Esophagus muscularis mucosa (tissue), 4 donors: ENCODE measurements around the gene CAMK2A. TPM values are rescaled to one million over a fixed set of nuclear protein-coding genes. Genes with fewer than 3 reads are reported as not detected.
A peak's percentile ranks its signal among the peaks of the same experiment; 100 is the strongest.

Experiments
- DNase-seq: peaks from one replicate; pipeline ENCODE4 v3.0.0-alpha.2; 2017; ENCODE audit errors: extremely low spot score
- H3K27ac ChIP-seq, 4 donors: fragments of 200-600 bp; sonication (generic); replicated peaks in 1 of 4; 1 replicate in 3 of 4; 2 replicates in 1 of 4; pipeline ENCODE4 v1.5.1; 2016 to 2019; ENCODE audit warnings: mild to moderate bottlenecking in 1 of 4
- H3K27me3 ChIP-seq, 4 donors: fragments of 200-600 bp; sonication (generic); one replicate each; pipeline versions ENCODE4 v1.5.1 to v1.6.0; 2016 to 2019
- H3K36me3 ChIP-seq, 4 donors: fragments of 200-600 bp; sonication (generic); one replicate each; pipeline ENCODE4 v1.5.1; 2016 to 2019
- H3K4me1 ChIP-seq, 4 donors: fragments of 200-600 bp; sonication (generic); one replicate each; pipeline ENCODE4 v1.5.1; 2016 to 2019
- H3K4me3 ChIP-seq, 4 donors: fragments of 200-600 bp; sonication (generic); 1 replicate in 2 of 4; 2 replicates in 2 of 4; pipeline ENCODE4 v1.5.1; 2016 to 2019; ENCODE audit warnings: mild to moderate bottlenecking in 4 of 4, moderate library complexity in 1 of 4
- H3K9me3 ChIP-seq, 4 donors: fragments of 200-600 bp; sonication (generic); 1 replicate in 3 of 4; 2 replicates in 1 of 4; pipeline ENCODE4 v1.5.1; 2016 to 2019
- EP300 ChIP-seq: sonication (generic); formaldehyde crosslinking; IDR thresholded peaks from one replicate; pipeline ENCODE4 v1.6.1; 2017; ENCODE audit warnings: antibody characterized with exemption
- POLR2A ChIP-seq: fragments of 450-650 bp; IDR thresholded peaks from one replicate; pipeline ENCODE4 v1.6.1; 2017; ENCODE audit warnings: antibody characterized with exemption, moderate library complexity, mild to moderate bottlenecking, low read depth
- POLR2AphosphoS5 ChIP-seq, 2 donors: sonication (generic); formaldehyde crosslinking; IDR thresholded peaks; one replicate each; pipeline ENCODE4 v1.6.1; 2017; ENCODE audit warnings: antibody characterized with exemption in 2 of 2
- WGBS: methylation state at CpG from one replicate; pipeline ENCODE4 v1.1.5; 2018; 5-methylcytosine and 5-hydroxymethylcytosine counted together
- intact Hi-C: fragments of 100-400 bp; cut with DNase I; formaldehyde crosslinking; loops from one replicate; pipeline ENCODE4 v1.15.1; 2023
- total RNA-seq, 4 donors: library from RNA; depleted of rRNA; stranded (reverse); fragments of >200 nt; gene quantifications; one replicate each; pipeline versions ENCODE4 v1.1.0 to v1.2.1, GENCODE V29; 2016
- TF ChIP-seq, protein P1 (sequence below), 3 experiments: fragments of 200-600 bp in 2 of 3; fragments of 450-650 bp in 1 of 3; sonication (generic) in 2 of 3; IDR thresholded peaks; one replicate each; pipeline ENCODE4 v1.5.1; 2017 to 2019; ENCODE audit warnings: antibody characterized with exemption in 3 of 3, mild to moderate bottlenecking in 2 of 3, moderate library complexity in 1 of 3

Gene CAMK2A
- total RNA-seq, 4 donors from 2014 or later, result 2.5 to 8.0 (median 3.8) TPM

DNA sequence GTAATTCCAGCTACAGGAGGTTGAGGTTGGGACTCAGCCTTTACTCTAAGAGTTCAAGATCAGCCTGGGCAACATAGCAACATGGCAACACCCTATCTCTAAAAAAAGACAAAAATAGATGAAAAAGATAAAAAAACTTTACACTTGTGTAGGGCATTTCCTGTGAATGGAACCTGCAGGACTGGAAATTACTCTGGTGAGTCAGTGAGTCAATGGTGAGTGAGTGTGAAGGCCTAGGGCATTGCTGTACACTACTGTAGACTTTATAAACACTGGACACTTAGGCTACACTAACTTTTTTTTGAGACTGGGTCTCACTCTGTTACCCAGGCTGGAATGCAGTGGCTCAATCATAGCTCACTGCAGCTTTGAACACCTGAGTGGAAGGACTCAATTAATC is 32.6 kb upstream of the CAMK2A start:
- intact Hi-C loops, result no loop called here
- DNase-seq, result no peak
- H3K9me3 ChIP-seq, result no peaks in the 10 kb centered on the region

DNA sequence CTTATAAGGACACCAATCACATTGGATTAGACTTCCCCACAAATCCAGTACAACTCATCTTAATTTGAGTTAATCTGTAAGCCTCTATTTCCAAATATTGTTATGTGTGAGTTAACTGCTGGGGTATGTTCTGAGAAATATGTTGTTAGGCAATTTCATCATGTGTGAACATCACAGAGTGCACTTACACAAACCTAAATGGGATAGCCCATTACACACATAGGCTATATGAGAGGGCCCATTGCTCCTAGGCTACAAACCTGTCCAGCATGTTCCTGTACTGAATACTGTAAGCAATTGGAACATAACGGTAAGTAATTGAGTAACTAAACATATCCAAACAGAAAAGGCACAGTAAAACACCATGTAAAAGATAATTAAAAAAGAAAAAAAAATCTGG is 32.2 kb upstream of the CAMK2A start:
- WGBS, result 100% methylated on average over 1 of the region's 1 CpG
- TF ChIP-seq POLR2A, result no peak
- no peak for TF ChIP-seq POLR2AphosphoS5 (IDR thresholded peaks at IDR 0.05)
- TF ChIP-seq, protein P1, sequence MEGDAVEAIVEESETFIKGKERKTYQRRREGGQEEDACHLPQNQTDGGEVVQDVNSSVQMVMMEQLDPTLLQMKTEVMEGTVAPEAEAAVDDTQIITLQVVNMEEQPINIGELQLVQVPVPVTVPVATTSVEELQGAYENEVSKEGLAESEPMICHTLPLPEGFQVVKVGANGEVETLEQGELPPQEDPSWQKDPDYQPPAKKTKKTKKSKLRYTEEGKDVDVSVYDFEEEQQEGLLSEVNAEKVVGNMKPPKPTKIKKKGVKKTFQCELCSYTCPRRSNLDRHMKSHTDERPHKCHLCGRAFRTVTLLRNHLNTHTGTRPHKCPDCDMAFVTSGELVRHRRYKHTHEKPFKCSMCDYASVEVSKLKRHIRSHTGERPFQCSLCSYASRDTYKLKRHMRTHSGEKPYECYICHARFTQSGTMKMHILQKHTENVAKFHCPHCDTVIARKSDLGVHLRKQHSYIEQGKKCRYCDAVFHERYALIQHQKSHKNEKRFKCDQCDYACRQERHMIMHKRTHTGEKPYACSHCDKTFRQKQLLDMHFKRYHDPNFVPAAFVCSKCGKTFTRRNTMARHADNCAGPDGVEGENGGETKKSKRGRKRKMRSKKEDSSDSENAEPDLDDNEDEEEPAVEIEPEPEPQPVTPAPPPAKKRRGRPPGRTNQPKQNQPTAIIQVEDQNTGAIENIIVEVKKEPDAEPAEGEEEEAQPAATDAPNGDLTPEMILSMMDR (IDR thresholded peaks at IDR 0.05), result no peak
- intact Hi-C loops, result no loop called here
- no peaks in the 10 kb centered on the region for H3K27me3 ChIP-seq
- DNase-seq, result no peak
- no peaks in the 10 kb centered on the region for H3K9me3 ChIP-seq
- no peaks in the 10 kb centered on the region for H3K36me3 ChIP-seq
- peaks cover 2 to 20% (median 14%) of the 10 kb centered on the region in 4 donors for H3K4me1 ChIP-seq
- H3K27ac ChIP-seq, result no peak overlapping the region
- H3K4me3 ChIP-seq, result no peak overlapping the region

More for the DNA sequence above, 32.6 kb upstream of the CAMK2A start:
- H3K36me3 ChIP-seq, result no peaks in the 10 kb centered on the region
- no peaks in the 10 kb centered on the region for H3K27me3 ChIP-seq
- peaks cover 2 to 20% (median 14%) of the 10 kb centered on the region in 4 donors for H3K4me1 ChIP-seq
- H3K27ac ChIP-seq, result no peak overlapping the region
- TF ChIP-seq, protein P1 (IDR thresholded peaks at IDR 0.05), result no peak
- TF ChIP-seq POLR2AphosphoS5 (IDR thresholded peaks at IDR 0.05) (no peak), POLR2A (no peak)
- no peak overlapping the region for H3K4me3 ChIP-seq

DNA sequence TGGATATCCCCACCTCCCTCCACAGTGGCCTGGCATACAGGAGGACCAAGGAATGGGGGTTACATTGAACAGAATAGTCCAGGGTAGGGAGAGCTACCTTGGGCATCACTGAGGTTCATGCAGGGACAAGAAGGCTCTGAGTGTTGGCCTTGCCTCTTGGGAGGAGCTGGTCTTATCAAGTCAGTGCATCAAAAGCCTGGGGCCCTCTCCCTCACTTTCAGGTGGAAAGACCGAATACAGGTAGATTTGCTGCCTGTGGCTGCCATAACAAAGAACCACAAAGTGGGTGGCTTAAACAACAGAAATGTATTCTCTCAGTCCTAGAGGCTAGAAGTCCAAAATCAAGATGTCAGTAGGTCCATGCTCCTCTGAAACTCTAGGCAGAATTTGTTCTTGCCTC is 31.6 kb upstream of the CAMK2A start:
- Histone ChIP-seq H3K27me3 (no peaks in the 10 kb centered on the region), H3K9me3 (no peaks in the 10 kb centered on the region), H3K27ac (no peak overlapping the region), H3K4me1 (peaks cover 2 to 20% (median 14%) of the 10 kb centered on the region in 4 donors), H3K36me3 (no peaks in the 10 kb centered on the region), H3K4me3 (no peak overlapping the region)
- TF ChIP-seq POLR2A, result no peak
- TF ChIP-seq, protein P1 (IDR thresholded peaks at IDR 0.05), result no peak
- TF ChIP-seq POLR2AphosphoS5 (IDR thresholded peaks at IDR 0.05), result no peak
- no peak for TF ChIP-seq EP300
- no peak for DNase-seq
- 100% methylated on average over 1 of the region's 1 CpG for WGBS
- intact Hi-C loops, result no loop called here

DNA sequence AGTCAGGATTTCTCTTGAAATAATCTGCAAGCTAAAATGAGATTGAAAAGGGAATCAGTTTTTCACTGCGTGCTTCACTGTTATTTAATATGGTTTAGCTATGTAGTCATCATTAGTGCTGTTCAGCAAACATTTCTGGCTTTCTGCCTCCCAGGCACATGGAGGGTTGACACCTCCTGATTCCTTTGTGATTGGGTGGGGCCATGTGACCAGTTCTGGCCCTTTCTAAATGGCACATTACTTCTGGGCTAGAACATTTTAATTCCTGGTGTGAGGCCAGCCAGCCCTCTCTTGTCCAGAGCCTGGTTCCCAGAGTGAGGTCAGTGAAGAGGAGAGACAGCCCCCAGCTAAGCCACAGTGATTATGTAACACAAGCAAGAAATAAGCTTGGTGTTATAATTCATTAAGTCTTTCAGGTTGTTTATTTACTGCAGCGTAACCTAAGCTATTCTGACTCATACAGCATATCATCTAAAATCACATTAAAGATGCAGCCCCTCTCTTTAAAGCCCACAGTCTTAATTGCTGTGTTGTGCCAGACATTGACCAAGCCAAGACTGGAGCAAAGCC is 30.6 kb upstream of the CAMK2A start:
- intact Hi-C loops, result no loop called here
- WGBS, result 45% methylated on average over 2 of the region's 2 CpGs
- no peaks in the 10 kb centered on the region for H3K27me3 ChIP-seq
- DNase-seq, result peak; percentile 95
- H3K4me1 ChIP-seq, result peaks cover 2 to 20% (median 14%) of the 10 kb centered on the region in 4 donors
- H3K27ac ChIP-seq, result peak overlapping the region in 3 of 4 donors; percentile 29 to 55 (median 30)
- H3K4me3 ChIP-seq, result no peak overlapping the region
- TF ChIP-seq POLR2AphosphoS5 (IDR thresholded peaks at IDR 0.05) (peak; percentile 22 to 76), POLR2A (no peak), EP300 (no peak)
- TF ChIP-seq, protein P1 (IDR thresholded peaks at IDR 0.05), result no peak
- H3K9me3 ChIP-seq, result no peaks in the 10 kb centered on the region
- H3K36me3 ChIP-seq, result no peaks in the 10 kb centered on the region

DNA sequence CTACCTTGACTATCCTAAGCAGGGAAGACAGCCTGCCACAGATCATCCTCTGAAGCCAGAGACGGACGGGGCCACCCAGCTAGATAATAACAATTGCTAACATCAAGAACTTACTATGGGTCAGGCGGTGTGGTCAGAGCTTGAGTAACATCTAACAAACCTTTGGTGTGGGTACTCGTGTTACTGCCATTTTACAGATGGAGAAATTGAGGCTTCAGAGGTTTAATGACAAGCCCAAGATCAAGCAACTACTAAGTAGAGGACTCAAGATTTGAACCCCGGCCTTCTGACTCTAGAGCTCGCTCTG is 29.9 kb upstream of the CAMK2A start:
- WGBS, result 95% methylated on average over 6 of the region's 6 CpGs

More for the DNA sequence above, 29.9 kb upstream of the CAMK2A start:
- Histone ChIP-seq H3K36me3 (no peaks in the 10 kb centered on the region), H3K4me3 (no peak overlapping the region), H3K4me1 (peaks cover 2 to 21% (median 15%) of the 10 kb centered on the region in 4 donors), H3K9me3 (no peaks in the 10 kb centered on the region), H3K27ac (peak overlapping the region in 1 of 4 donors; percentile 29), H3K27me3 (no peaks in the 10 kb centered on the region)
- TF ChIP-seq EP300, result no peak
- TF ChIP-seq, protein P1 (IDR thresholded peaks at IDR 0.05), result no peak
- TF ChIP-seq POLR2AphosphoS5 (IDR thresholded peaks at IDR 0.05), result no peak
- TF ChIP-seq POLR2A, result no peak
- DNase-seq, result no peak
- intact Hi-C loops, result no loop called here
